GM19239 (cell line): Measurements from ENCODE around the gene ABHD16A.

Experiments used
- DNase-seq: peaks from one replicate; pipeline ENCODE4 v3.0.0; 2011; ENCODE audit warnings: low spot score; ENCODE audit not compliant: insufficient read length
- FAIRE-seq: peaks from 2 replicates; lab custom pipeline; 2011; peaks lifted over from hg19 to GRCh38; lab: Jason Lieb, UNC

The ABHD16A gene

GRCh38 chr6:31664790-31665500, 38.2 kb downstream of the ABHD16A start, which contains the start of gene GPANK1:
Gene GPANK1 (minus strand): TSS chr6:31664997. CDS start chr6:31664478, 519 bp downstream.
- DNase-seq (peak; percentile 57), FAIRE-seq (peak; percentile 91)

GRCh38 chr6:31663961-31664789, 38.9 kb downstream of the ABHD16A start:
- no peak for FAIRE-seq
- DNase-seq, result no peak

DNA sequence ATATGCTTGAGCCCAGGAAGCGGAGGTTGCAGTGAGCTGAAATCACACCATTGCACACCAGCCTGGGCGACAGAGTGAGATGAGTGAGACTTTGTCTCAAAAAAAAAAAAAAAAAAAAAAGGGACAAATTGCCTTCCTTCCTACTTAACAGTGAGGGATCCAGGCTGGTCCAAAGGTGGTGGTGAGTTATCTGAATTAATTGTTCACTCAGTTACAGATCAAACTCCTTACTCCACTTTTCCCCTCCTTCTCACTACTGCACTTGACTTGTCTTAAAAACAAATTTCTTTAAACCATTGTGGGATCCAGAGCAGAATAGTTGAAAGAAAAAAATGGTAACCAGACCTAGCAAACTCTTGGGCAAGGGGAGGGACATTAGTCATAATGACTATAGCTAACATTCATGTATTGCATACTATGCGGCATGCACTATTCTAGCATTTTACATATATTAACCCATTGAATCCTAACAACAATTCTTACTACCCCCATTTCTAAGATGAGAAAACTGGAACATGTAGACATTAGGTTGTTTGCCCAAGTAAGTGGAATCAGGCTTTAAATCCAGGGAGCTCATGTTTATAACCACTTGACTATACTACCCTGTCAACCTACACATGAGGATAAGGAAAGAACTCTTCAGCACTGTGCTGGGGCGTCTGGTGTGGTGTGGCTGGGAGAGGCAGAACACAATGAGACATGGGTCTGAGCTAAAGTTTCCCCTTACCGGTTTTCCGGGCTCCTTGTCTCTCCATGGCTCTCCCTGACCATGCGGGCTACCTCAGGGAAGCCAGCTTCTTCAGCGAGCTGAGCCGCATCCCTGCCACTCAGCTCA, 39.8 kb downstream of the ABHD16A start:
- FAIRE-seq, result no peak
- no peak for DNase-seq

- no peak for DNase-seq
- no peak for FAIRE-seq
Observed at GRCh38 chr6:31662124-31662723, 40.9 kb downstream of the ABHD16A start.

DNA sequence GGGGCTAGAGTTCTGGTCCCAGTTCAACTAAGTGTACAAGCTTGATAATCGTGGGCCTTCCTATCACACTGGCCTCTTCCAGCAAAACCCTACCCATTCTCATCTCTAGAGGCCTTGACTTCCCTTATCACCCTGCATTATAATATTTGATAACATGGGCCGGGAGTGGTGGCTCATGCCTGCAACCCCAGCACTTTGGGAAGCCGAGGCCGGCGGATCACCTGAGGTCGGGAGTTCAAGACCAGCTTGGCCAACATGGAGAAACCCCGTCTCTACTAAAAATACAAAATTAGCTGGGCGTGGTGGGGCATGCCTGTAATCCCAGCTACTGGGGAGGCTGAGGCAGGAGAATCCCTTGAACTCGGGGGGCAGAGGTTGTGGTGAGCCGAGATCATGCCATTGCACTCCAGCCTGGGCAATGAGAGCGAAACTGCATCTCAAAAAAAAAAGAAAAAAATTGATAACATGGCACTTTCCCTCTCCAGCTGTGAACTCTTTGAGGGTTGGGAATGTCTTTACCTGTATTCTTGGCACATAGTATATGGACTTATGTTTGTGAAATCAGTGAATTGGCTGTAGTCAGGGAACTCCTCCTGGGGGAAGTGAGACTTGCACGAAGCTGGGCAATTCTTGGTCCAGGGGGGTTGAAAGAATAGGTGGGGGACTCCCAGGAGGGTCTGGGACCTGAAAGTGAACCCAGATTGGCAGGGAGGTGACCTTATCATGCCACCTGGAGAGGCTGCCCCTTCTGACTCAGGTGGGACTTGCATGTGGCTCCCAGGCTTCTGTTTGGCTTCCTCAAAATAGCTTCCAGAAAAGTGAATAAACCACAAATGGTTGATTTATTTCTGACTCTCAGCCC, 41.6 kb downstream of the ABHD16A start:
- DNase-seq, result peak; percentile 40
- no peak for FAIRE-seq

DNA sequence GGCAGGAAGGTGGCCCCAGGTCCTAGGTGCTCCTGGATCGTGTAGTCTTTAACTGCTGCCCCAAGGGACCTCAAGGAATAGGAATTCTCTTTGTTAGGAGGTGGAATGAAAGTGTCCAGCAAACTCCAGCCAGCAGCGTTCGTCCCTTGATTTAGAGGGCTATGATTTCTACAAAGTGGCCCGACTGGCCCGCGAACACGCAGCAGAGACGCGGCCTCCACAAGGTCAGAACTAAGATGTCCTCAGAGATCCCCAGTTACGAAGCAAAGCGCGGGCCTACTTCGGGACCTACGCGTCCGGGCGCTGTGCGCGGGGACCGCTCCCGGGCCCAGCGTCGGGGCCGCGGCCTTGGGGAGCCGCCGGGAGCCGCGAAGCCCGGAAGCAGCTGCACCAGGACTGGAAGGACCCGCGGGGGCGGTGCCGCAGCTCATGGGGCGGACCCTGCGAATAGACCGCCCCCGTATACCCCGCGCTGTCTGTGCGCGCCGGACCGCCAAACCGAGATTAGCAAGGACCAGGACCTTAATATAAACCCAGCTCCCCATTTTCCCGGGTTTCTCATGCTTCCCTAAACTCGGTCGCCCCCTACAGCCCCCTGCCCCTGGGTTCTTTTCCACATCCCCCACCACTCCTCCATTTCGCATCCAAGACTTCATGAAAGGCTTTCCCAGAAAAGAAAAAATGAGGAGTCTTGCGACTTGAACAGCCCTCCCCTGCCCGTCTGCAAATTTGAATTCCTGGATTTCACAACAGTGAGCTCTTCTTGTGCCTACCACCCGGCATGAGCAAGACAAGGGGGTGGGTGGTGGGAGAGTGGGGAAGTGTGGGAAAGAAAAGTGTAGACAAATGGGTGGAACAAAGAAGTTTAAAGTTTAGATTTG, 42.5 kb downstream of the ABHD16A start, which contains the start of gene C6orf47:
Gene C6orf47, minus strand, starts transcription at position 398 of the 881 bp plus-strand sequence. CDS start 831 bp downstream, outside the sequence.
- peak; percentile 63 for FAIRE-seq
- peak; percentile 55 for DNase-seq

- FAIRE-seq, result peak; percentile 63
- no peak for DNase-seq
Observed at GRCh38 chr6:31659649-31660380, 43.3 kb downstream of the ABHD16A start.

DNA sequence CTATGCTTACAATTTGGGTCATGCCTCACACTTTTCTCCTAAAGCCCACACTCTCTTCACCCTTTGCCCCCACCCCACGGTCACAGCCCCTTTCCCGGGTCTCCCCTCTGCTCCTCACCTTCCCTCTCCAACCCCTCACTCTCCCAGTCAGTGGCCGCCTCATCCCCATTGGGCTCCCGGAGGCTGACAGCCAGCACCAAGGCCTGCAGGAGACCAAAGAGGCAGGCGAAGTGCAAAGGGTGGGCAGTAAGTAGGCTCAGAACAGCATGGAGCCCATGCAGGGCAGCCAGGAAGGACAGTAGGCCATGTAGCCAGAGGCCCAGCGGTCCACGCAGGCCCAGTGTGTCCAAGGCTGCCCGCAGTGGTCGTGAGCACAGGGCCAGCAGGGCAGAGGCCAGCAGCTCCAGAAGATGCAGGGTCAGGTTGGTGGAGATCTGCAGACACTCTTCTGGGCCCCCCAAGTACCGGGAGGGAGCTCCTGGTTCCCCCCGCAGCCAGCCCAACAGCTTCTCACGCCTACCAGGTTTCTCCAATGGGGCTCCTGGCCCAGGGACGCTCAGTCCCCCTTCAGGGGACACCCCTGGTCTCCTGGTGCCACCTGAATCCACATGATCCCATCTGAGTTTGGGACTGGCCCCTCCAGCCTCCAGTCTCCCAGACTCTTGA, 44.0 kb downstream of the ABHD16A start:
- FAIRE-seq (no peak), DNase-seq (no peak)

GRCh38 chr6:31658158-31658688, 44.9 kb downstream of the ABHD16A start:
- FAIRE-seq (no peak), DNase-seq (no peak)

- no peak for FAIRE-seq
Observed at GRCh38 chr6:31657406-31658157, 45.5 kb downstream of the ABHD16A start.

DNA sequence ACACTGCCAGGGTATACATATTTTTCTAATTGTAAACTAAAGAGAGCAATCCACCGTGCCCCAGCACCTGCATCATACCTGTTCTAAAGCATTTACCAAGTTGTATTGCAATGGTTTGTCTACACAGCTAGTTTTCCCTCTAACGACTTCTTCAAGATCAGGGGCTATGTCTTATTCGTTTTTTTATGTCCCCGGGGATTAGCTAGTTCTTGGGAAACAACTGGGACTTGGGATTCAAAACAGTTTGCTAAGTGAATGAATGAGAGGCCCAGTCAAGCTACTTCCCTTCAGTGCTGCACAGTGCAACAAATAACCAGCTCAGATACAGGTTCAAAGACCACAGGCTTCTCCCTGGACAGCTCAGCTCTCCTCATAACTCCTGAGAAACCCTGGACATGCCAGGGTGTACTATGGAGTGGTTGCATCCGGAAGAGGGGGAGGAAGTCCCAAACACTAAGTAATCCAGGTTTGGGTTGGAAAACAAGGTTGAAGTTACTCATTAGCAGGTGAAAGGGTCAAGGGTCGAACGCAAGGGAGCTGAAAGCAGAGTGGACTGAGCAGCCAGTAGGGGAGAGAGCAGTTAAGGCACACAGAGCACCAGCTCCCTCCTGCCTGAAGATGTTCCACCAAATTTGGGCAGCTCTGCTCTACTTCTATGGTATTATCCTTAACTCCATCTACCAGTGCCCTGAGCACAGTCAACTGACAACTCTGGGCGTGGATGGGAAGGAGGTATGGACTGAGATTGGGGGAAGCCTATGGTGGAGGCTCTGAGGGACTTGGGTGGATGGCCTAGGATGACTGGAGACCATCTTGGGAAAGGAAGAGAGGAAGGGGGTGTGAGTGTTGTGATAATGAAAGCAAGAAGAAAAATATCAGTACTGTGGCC, 47.5 kb downstream of the ABHD16A start, which contains the start of gene APOM:
Gene APOM, plus strand, starts transcription at position 546 of the 889 bp plus-strand sequence. Its CDS starts 73 bp downstream, at position 619.
- DNase-seq (no peak), FAIRE-seq (no peak)

More at GRCh38 chr6:31657406-31658157, 45.5 kb downstream of the ABHD16A start:
- no peak for DNase-seq

DNA sequence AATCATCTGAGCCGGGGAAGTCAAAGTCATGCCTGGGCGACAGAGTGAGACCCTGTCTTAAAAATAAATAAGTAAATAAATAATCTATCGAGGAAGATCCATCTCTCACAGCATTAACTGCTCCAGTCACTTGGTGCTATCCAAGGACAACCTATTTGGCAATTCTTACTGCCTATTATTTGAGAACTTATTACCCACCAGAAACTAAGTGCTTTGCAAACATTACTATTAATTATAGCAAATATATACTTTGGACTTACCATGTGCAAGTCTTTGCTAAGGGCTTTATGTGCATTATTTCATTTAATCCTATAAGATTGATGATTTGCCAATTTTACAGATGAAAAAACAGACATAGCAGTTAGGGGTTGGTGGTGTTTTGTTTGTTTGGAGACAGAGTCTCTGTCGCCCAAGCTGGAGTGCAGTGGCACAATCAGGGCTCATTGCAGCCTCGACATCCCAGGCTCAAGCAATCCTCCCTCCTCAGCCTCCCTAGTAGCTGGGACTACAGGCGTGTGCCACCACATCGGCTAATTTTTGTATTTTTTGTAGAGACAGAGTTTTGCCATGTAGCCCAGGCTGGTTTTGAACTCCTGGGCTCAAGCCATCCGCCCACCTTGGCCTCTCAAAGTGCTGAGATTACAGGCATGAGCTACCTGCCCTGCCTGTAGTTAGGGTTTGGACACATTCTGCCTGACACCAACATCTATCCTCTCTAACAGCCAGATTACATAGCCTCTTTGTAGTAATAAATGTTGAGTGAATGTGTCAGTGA, 48.4 kb downstream of the ABHD16A start:
- no peak for DNase-seq
- FAIRE-seq, result no peak

DNA sequence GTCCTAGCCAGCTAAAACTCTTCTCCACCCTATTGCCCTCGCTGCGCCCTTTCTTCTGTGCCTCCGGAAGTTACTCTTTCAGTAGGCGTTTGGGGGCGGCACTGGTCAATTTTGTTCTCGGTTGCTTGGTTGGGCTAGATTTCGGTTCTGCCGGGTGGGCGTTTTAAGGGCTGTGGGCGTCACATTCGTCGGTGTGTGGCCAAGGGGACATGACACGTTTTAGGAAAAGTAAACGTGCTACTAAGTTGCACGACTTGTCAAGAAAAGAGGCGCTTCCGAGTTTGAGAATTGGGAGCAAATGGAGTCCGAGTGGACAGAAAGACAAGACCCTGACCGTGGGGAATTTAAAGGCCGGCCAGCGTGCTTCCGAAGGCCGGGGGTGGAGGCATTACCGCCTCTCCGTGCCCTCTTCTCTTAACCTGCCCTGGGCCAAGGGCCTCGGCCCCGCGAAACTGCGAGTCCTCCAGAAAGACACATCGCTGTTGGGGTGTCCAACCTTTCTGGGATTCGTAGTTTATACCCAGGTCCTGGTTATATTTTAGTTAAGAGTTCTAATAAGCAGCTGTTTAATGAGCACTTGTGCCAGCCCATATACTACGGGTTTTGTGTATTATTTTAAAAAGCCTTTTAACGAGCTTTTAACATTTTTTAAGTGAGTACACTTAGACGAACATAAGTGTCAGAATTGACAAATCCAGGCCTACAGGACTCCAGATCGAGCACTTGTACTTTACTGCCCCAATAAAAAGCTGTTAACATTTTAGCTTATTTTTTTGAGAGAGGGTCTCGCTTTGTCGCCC, 50.0 kb downstream of the ABHD16A start:
- peak; percentile 90 for DNase-seq

More for the DNA sequence above, 50.0 kb downstream of the ABHD16A start:
- FAIRE-seq, result peak; percentile 97
